GM12878 (cell line): ENCODE data around the gene TSPAN5. TPM values are rescaled to one million over a fixed set of nuclear protein-coding genes. Genes with fewer than 3 reads are reported as not detected.

ENCODE experiments used
- ATAC-seq: fragments of 200-7000 bp; cut with Tn5 transposase; 3 replicates; pipeline ENCODE4 v1.9.1; 2020; ENCODE audit warnings: mild to moderate bottlenecking, moderate library complexity
- BruUV-seq: library from RNA; stranded (reverse); fragments of 400-500 nt; replicated peaks from 2 replicates; lab custom pipeline; 2021; lab: Mats Ljungman, UMichigan
- CTCF ChIA-PET: fragments of 300-600 bp; sonication (Branson Sonifier 250); formaldehyde crosslinking; extraction: SDS; loops from one replicate; lab custom pipeline; 2021; ENCODE audit warnings: inconsistent platforms; lab: Yijun Ruan, JAX
- POLR2A ChIA-PET: fragments of 350-600 bp; formaldehyde crosslinking; extraction: SDS; loops from one replicate; lab custom pipeline; 2021; ENCODE audit warnings: inconsistent platforms; lab: Charles Lee
- RAD21 ChIA-PET: fragments of 300-600 bp; sonication (Branson Sonifier 250); formaldehyde crosslinking; loops from one replicate; lab custom pipeline; 2023; ENCODE audit warnings: antibody characterized with exemption; ENCODE audit not compliant: unreplicated experiment; lab: Charles Lee
- SMC1A ChIA-PET: fragments of 300-600 bp; sonication (Branson Sonifier 250); formaldehyde crosslinking; loops from one replicate; lab custom pipeline; 2023; ENCODE audit not compliant: unreplicated experiment, uncharacterized antibody; lab: Charles Lee
- DNase-seq: peaks from one replicate; pipeline ENCODE4 v3.0.0-alpha.2; 2011; ENCODE audit warnings: low read depth, low spot score
- FAIRE-seq: peaks from 3 replicates; lab custom pipeline; 2011; peaks lifted over from hg19 to GRCh38; lab: Jason Lieb, UNC
- H2AFZ ChIP-seq: 2 replicates; pipeline ENCODE4 v1.6.0; 2011; ENCODE audit warnings: low read depth, low read length, control low read depth; ENCODE audit not compliant: control insufficient read depth
- H3K27ac ChIP-seq: 2 replicates; pipeline ENCODE4 v1.5.1; 2011; ENCODE audit warnings: control low read depth; ENCODE audit not compliant: control insufficient read depth, insufficient read depth
- H3K27me3 ChIP-seq, 2 experiments: replicated peaks in 1 of 2; 2 replicates each; pipeline versions ENCODE4 v1.6.0 to v1.6.1; 2011; ENCODE audit warnings: low read length in 1 of 2; ENCODE audit not compliant: control insufficient read depth in 2 of 2, insufficient read depth in 2 of 2
- H3K36me3 ChIP-seq, 2 experiments: 2 replicates each; pipeline ENCODE4 v1.5.1; 2011; ENCODE audit warnings: low read length in 1 of 2; ENCODE audit not compliant: control insufficient read depth in 2 of 2, insufficient read depth in 2 of 2
- H3K4me1 ChIP-seq: 2 replicates; pipeline ENCODE4 v1.6.1; 2011; ENCODE audit warnings: mild to moderate bottlenecking, low read length, moderate library complexity, mixed read lengths; ENCODE audit not compliant: control insufficient read depth, insufficient read depth
- H3K4me2 ChIP-seq: 2 replicates; pipeline ENCODE4 v1.6.0; 2011; ENCODE audit warnings: control low read depth; ENCODE audit not compliant: control insufficient read depth, insufficient read depth
- H3K4me3 ChIP-seq: fragments of 200-600 bp; sonication (generic); 2 replicates; pipeline ENCODE4 v1.5.1; 2016
- H3K79me2 ChIP-seq: 2 replicates; pipeline ENCODE4 v1.6.0; 2011; ENCODE audit warnings: low read length; ENCODE audit not compliant: control insufficient read depth, insufficient read depth
- H3K9ac ChIP-seq: 2 replicates; pipeline ENCODE4 v1.8.0; 2011; ENCODE audit warnings: low read length, control low read depth, mixed read lengths; ENCODE audit not compliant: control insufficient read depth, insufficient read depth
- H3K9me3 ChIP-seq: replicated peaks from 3 replicates; pipeline ENCODE4 v1.5.1; 2011; ENCODE audit warnings: mild to moderate bottlenecking, low read length; ENCODE audit not compliant: control insufficient read depth, insufficient read depth
- H4K20me1 ChIP-seq: 2 replicates; pipeline ENCODE4 v1.6.0; 2011; ENCODE audit not compliant: control insufficient read depth, insufficient read depth
- ATF2 ChIP-seq: IDR thresholded peaks from 2 replicates; pipeline ENCODE4 v1.6.1; 2012; ENCODE audit warnings: low read length, inconsistent platforms
- CEBPB ChIP-seq, 2 experiments: fragments of 150-350 bp in 1 of 2; IDR thresholded peaks; 2 replicates each; pipeline ENCODE4 v1.6.1; 2012 to 2014; ENCODE audit warnings: low read depth in 2 of 2, low read length in 2 of 2, borderline replicate concordance in 1 of 2, inconsistent platforms in 1 of 2
- ELK1 ChIP-seq: IDR thresholded peaks from 2 replicates; pipeline ENCODE4 v1.6.1; 2012; ENCODE audit warnings: low read depth, low read length, improper control_type of control experiment
- ESRRA ChIP-seq: IDR thresholded peaks from 2 replicates; pipeline ENCODE4 v1.6.1; 2012; ENCODE audit warnings: mild to moderate bottlenecking, low read length, improper control_type of control experiment
- ETV6 ChIP-seq, 2 experiments: fragments of 450-650 bp in 1 of 2; IDR thresholded peaks in 1 of 2; conservative IDR thresholded peaks in 1 of 2; 2 replicates each; pipeline ENCODE4 v1.6.1; 2014; ENCODE audit warnings: antibody characterized with exemption in 1 of 2, borderline replicate concordance in 1 of 2, low read depth in 1 of 2, mild to moderate bottlenecking in 1 of 2, moderate library complexity in 1 of 2
- IKZF1 ChIP-seq: fragments of 450-650 bp; conservative IDR thresholded peaks from 2 replicates; pipeline ENCODE4 v1.6.1; 2017; ENCODE audit warnings: antibody characterized with exemption, mild to moderate bottlenecking
- MXI1 ChIP-seq: fragments of 150-350 bp; IDR thresholded peaks from 2 replicates; pipeline ENCODE4 v1.6.1; 2011; ENCODE audit warnings: low read depth, mild to moderate bottlenecking, inconsistent platforms, low read length, improper control_type of control experiment
- POLR2AphosphoS5 ChIP-seq: IDR thresholded peaks from 2 replicates; pipeline ENCODE4 v1.6.1; 2011; ENCODE audit warnings: mild to moderate bottlenecking, low read length, inconsistent platforms
- POU2F2 ChIP-seq: IDR thresholded peaks from 3 replicates; pipeline ENCODE4 v1.6.1; 2011; ENCODE audit warnings: low read depth, mild to moderate bottlenecking, low read length, borderline replicate concordance
- RFX5 ChIP-seq: IDR thresholded peaks from 2 replicates; pipeline ENCODE4 v1.6.1; 2011; ENCODE audit warnings: low read depth, low read length, improper control_type of control experiment
- SMC3 ChIP-seq: IDR thresholded peaks from 2 replicates; pipeline ENCODE4 v1.6.1; 2011; ENCODE audit warnings: low read length, improper control_type of control experiment, borderline replicate concordance
- TAF1 ChIP-seq: IDR thresholded peaks from 2 replicates; pipeline ENCODE4 v1.6.1; 2011; ENCODE audit warnings: mild to moderate bottlenecking, low read depth, low read length, borderline replicate concordance
- USF2 ChIP-seq: IDR thresholded peaks from 2 replicates; pipeline ENCODE4 v1.6.1; 2011; ENCODE audit warnings: low read depth, low read length, improper control_type of control experiment, borderline replicate concordance
- ZNF622 ChIP-seq: fragments of 450-650 bp; IDR thresholded peaks from 2 replicates; pipeline ENCODE4 v1.6.1; 2017; ENCODE audit warnings: mild to moderate bottlenecking, inconsistent platforms
- WGBS: methylation state at CpG from one replicate; pipeline ENCODE4 v1.1.6; 2016; ENCODE audit warnings: low lambda C conversion rate; ENCODE audit not compliant: insufficient replicate concordance, insufficient coverage; ENCODE audit errors: missing lambda C conversion rate; 5-methylcytosine and 5-hydroxymethylcytosine counted together
- in situ Hi-C: fragments of 300-500 bp; cut with MboI; formaldehyde crosslinking; loops from 9 replicates; pipeline ENCODE4 v1.14.3; 2018; ENCODE audit warnings: mixed read lengths
- intact Hi-C: fragments of 100-400 bp; cut with micrococcal nuclease; formaldehyde crosslinking; loops from one replicate; pipeline ENCODE4 v1.14.2; 2022; ENCODE audit not compliant: unreplicated experiment
- polyA plus RNA-seq, 11 experiments: library from polyadenylated mRNA; depleted of rRNA in 4 of 11; unstranded in 6 of 11; stranded (reverse) in 5 of 11; fragments of >200 nt; fragmentation: Nextera tagmentation in 4 of 11; fragmentation: Illumina TruSeq in 1 of 11; extraction: Ambion mirVana in 4 of 11; extraction: Trizol in 1 of 11; gene quantifications; 1 replicate in 1 of 11; 2 replicates in 10 of 11; pipeline versions ENCODE4 v1.2.1 to v1.2.3, GENCODE V29; 2011 to 2016; ENCODE audit warnings: inconsistent platforms in 2 of 11, missing spikeins in 2 of 11, low read depth in 1 of 11
- total RNA-seq, 4 experiments: library from RNA; depleted of rRNA in 3 of 4; stranded (reverse); fragments of >200 nt in 3 of 4; fragmentation: Illumina TruSeq in 1 of 4; extraction: Trizol in 1 of 4; gene quantifications; 2 replicates each; pipeline versions ENCODE4 v1.2.1 to v1.2.3, GENCODE V29; 2013 to 2021

TSPAN5 gene
- total and polyA plus RNA-seq, 10 of the 15 experiments (the other 5 are each of a cell fraction or from before 2014, with no cell fraction given): 0.09 to 8.2 (median 0.27) TPM

GRCh38 chr4:98627531-98628257, 30.7 kb downstream of the TSPAN5 start:
- no peaks in the 10 kb centered on the region for H3K4me1 ChIP-seq
- no peaks in the 10 kb centered on the region for H3K27me3 ChIP-seq
- POLR2A ChIA-PET: interaction anchor here (0.9 kb wide), 1 partner anchor 8 kb away, joined by 8 read pairs; no protein-coding TSS in a partner anchor
- no peak for FAIRE-seq
- H3K27ac ChIP-seq: no peak overlapping the region
- CTCF ChIA-PET: interaction anchor here (1.1 to 1.9 kb wide), 2 partner anchors 11 kb away, joined by 3 to 6 read pairs; no protein-coding TSS in a partner anchor
- SMC1A ChIA-PET: interaction anchor here (1.2 kb wide), 1 partner anchor 8 kb away, joined by 4 read pairs; no protein-coding TSS in a partner anchor
- no peak overlapping the region for H3K4me2 ChIP-seq
- no peak for DNase-seq
- RAD21 ChIA-PET: interaction anchor here (1.1 to 1.3 kb wide), 2 partner anchors 10 to 15 kb away, joined by 3 to 4 read pairs; no protein-coding TSS in a partner anchor
- 38% methylated on average over 3 of the region's 3 CpGs for WGBS
- TF ChIP-seq SMC3 (no peak), ESRRA (no peak), ZNF622 (no peak), POU2F2 (no peak), TAF1 (no peak), POLR2AphosphoS5 (no peak), ATF2 (no peak), ELK1 (no peak), IKZF1 (no peak), RFX5 (no peak), MXI1 (no peak), USF2 (no peak), ETV6 (conservative IDR thresholded peaks at IDR 0.05 in 1 of 2, IDR thresholded peaks at IDR 0.05 in 1 of 2; ENCODE audit: borderline replicate concordance in 1 of 2, low read depth in 1 of 2) (no peak), CEBPB (IDR thresholded peaks at IDR 0.05; ENCODE audit: borderline replicate concordance in 1 of 2, low read depth in 2 of 2, low read length in 2 of 2) (no peak)
- H3K9me3 ChIP-seq: no peaks in the 10 kb centered on the region
- no peaks in the 10 kb centered on the region for H3K79me2 ChIP-seq
- BruUV-seq: no TSS peak
- H2AFZ ChIP-seq: no peak overlapping the region
- intact Hi-C loops: no loop called here
- in situ Hi-C loops: no loop called here
- H4K20me1 ChIP-seq: no peaks in the 10 kb centered on the region
- no peaks in the 10 kb centered on the region for H3K36me3 ChIP-seq
- no peak overlapping the region for H3K9ac ChIP-seq
- ATAC-seq: no peak
- no peak overlapping the region for H3K4me3 ChIP-seq
